SU-DHL-6 (cell line): Measurements from ENCODE around the gene GLIPR2.

ENCODE experiments used
- EZH2phosphoT487 ChIP-seq: fragments of 200-600 bp; sonication (generic), shearing (Covaris generic); conservative IDR thresholded peaks from 2 replicates; pipeline ENCODE4 v1.6.1; 2018; ENCODE audit warnings: mild to moderate bottlenecking, antibody characterized with exemption, low read length, moderate library complexity, mixed read lengths
- TF ChIP-seq, protein P1 (sequence below): fragments of 200-600 bp; sonication (generic); IDR thresholded peaks from one replicate; pipeline ENCODE4 v1.5.1; 2017; ENCODE audit warnings: antibody characterized with exemption, mild to moderate bottlenecking, low read length, moderate library complexity; ENCODE audit not compliant: insufficient read depth, poor library complexity, severe bottlenecking

DNA sequence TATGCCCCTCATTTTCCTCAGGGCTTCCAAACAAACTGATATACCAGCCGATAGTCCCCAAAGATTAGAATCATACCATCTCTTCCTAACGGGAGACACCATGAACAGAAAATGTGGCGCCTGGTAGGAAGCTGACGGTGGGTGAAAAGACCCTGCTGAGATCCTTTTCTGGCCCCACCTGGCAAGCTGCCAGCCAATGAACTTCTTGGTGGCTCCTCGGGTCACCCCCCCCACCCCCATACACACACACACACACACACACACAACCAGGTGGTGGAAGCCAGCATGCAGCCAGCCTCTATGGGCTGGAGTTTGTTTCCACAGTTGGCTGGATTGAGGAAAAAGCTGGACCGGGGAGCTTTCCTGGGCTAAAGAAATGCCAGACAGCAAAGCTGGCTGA lies 27.8 kb downstream of the GLIPR2 start:
- TF ChIP-seq, protein P1, sequence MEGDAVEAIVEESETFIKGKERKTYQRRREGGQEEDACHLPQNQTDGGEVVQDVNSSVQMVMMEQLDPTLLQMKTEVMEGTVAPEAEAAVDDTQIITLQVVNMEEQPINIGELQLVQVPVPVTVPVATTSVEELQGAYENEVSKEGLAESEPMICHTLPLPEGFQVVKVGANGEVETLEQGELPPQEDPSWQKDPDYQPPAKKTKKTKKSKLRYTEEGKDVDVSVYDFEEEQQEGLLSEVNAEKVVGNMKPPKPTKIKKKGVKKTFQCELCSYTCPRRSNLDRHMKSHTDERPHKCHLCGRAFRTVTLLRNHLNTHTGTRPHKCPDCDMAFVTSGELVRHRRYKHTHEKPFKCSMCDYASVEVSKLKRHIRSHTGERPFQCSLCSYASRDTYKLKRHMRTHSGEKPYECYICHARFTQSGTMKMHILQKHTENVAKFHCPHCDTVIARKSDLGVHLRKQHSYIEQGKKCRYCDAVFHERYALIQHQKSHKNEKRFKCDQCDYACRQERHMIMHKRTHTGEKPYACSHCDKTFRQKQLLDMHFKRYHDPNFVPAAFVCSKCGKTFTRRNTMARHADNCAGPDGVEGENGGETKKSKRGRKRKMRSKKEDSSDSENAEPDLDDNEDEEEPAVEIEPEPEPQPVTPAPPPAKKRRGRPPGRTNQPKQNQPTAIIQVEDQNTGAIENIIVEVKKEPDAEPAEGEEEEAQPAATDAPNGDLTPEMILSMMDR, result no peak
- no peak for TF ChIP-seq EZH2phosphoT487
